H9 (cell line): ENCODE measurements around the gene QSER1. TPM values are rescaled to one million over a fixed set of nuclear protein-coding genes. Genes with fewer than 3 reads are reported as not detected.

Experiments
- DNase-seq: peaks from one replicate; pipeline ENCODE4 v3.0.0-alpha.2; 2017
- H2AFZ ChIP-seq: one replicate; pipeline ENCODE4 v1.6.1; 2013; ENCODE audit warnings: mild to moderate bottlenecking, low read length, control low read depth, moderate library complexity
- H2AK5ac ChIP-seq: 2 replicates; pipeline ENCODE4 v1.6.1; 2013; ENCODE audit warnings: low read length, control low read depth, mixed read lengths; ENCODE audit not compliant: insufficient read length
- H2BK120ac ChIP-seq: one replicate; pipeline ENCODE4 v1.6.1; 2013; ENCODE audit warnings: low read depth, mild to moderate bottlenecking, low read length, control low read depth, inconsistent platforms; ENCODE audit not compliant: poor library complexity, severe bottlenecking
- H2BK12ac ChIP-seq: 2 replicates; pipeline ENCODE4 v1.6.1; 2013; ENCODE audit warnings: low read length, control low read depth, mixed read lengths, low read depth; ENCODE audit not compliant: insufficient read length
- H2BK15ac ChIP-seq: 2 replicates; pipeline ENCODE4 v1.6.1; 2013; ENCODE audit warnings: low read depth, low read length, control low read depth
- H2BK20ac ChIP-seq: one replicate; pipeline ENCODE4 v1.6.1; 2013; ENCODE audit warnings: low read depth, mild to moderate bottlenecking, low read length, control low read depth, inconsistent platforms; ENCODE audit not compliant: poor library complexity, severe bottlenecking
- H2BK5ac ChIP-seq: 2 replicates; pipeline ENCODE4 v1.6.1; 2013; ENCODE audit warnings: low read length, control low read depth, mixed read lengths; ENCODE audit not compliant: insufficient read length
- H3K14ac ChIP-seq: 2 replicates; pipeline ENCODE4 v1.6.1; 2013; ENCODE audit warnings: low read length, control low read depth; ENCODE audit not compliant: insufficient read depth
- H3K18ac ChIP-seq: 2 replicates; pipeline ENCODE4 v1.6.1; 2013; ENCODE audit warnings: low read depth, mild to moderate bottlenecking, mixed read lengths, low read length, control low read depth; ENCODE audit not compliant: insufficient read length
- H3K23ac ChIP-seq: 2 replicates; pipeline ENCODE4 v1.6.1; 2013; ENCODE audit warnings: low read length, control low read depth, mixed read lengths, low read depth; ENCODE audit not compliant: insufficient read length
- H3K23me2 ChIP-seq: 2 replicates; pipeline ENCODE4 v1.6.1; 2013; ENCODE audit warnings: low read depth, mild to moderate bottlenecking, mixed read lengths, low read length, control low read depth; ENCODE audit not compliant: insufficient read length, poor library complexity, severe bottlenecking
- H3K27ac ChIP-seq: 2 replicates; pipeline ENCODE4 v1.5.1; 2013; ENCODE audit warnings: low read length, control low read depth, mixed read lengths, low read depth; ENCODE audit not compliant: insufficient read length
- H3K27me3 ChIP-seq: 2 replicates; pipeline ENCODE4 v1.6.1; 2013; ENCODE audit warnings: low read length, control low read depth, inconsistent platforms; ENCODE audit not compliant: insufficient read depth
- H3K4ac ChIP-seq: 2 replicates; pipeline ENCODE4 v1.6.1; 2013; ENCODE audit warnings: low read depth, mild to moderate bottlenecking, control low read depth, inconsistent platforms, low read length, moderate library complexity
- H3K4me1 ChIP-seq: 2 replicates; pipeline ENCODE4 v1.6.1; 2013; ENCODE audit warnings: low read length, control low read depth, inconsistent platforms; ENCODE audit not compliant: insufficient read depth
- H3K4me2 ChIP-seq: 2 replicates; pipeline ENCODE4 v1.6.1; 2013; ENCODE audit warnings: low read length, control low read depth, mixed read lengths; ENCODE audit not compliant: insufficient read length, insufficient read depth
- H3K56ac ChIP-seq: 2 replicates; pipeline ENCODE4 v1.6.1; 2013; ENCODE audit warnings: low read depth, mild to moderate bottlenecking, mixed read lengths, low read length, control low read depth; ENCODE audit not compliant: insufficient read length
- H3K79me1 ChIP-seq: 2 replicates; pipeline ENCODE4 v1.6.1; 2013; ENCODE audit warnings: low read depth, mild to moderate bottlenecking, moderate library complexity, low read length, control low read depth, inconsistent platforms; ENCODE audit not compliant: insufficient read depth, poor library complexity, severe bottlenecking
- H3K79me2 ChIP-seq: 2 replicates; pipeline ENCODE4 v1.6.1; 2013; ENCODE audit warnings: low read length, control low read depth, inconsistent platforms; ENCODE audit not compliant: insufficient read depth
- H3K9ac ChIP-seq: 2 replicates; pipeline ENCODE4 v1.6.1; 2013; ENCODE audit warnings: low read length, control low read depth, mixed read lengths; ENCODE audit not compliant: insufficient read length; ENCODE audit errors: extremely low read depth
- H3K9me3 ChIP-seq: one replicate; pipeline ENCODE4 v1.6.1; 2013; ENCODE audit warnings: low read depth, low read length, inconsistent platforms; ENCODE audit not compliant: control insufficient read depth
- H3T11ph ChIP-seq: one replicate; pipeline ENCODE4 v1.6.1; 2013; ENCODE audit warnings: mild to moderate bottlenecking, low read length, control low read depth, inconsistent platforms
- H4K20me1 ChIP-seq: one replicate; pipeline ENCODE4 v1.6.1; 2013; ENCODE audit not compliant: control insufficient read depth, insufficient read length, insufficient read depth
- H4K5ac ChIP-seq: 2 replicates; pipeline ENCODE4 v1.6.1; 2013; ENCODE audit warnings: low read depth, mild to moderate bottlenecking, mixed read lengths, low read length, control low read depth; ENCODE audit not compliant: insufficient read length
- H4K8ac ChIP-seq: replicated peaks from 2 replicates; pipeline ENCODE4 v1.6.1; 2013; ENCODE audit warnings: low read length, control low read depth, mixed read lengths, low read depth; ENCODE audit not compliant: insufficient read length
- H4K91ac ChIP-seq: 2 replicates; pipeline ENCODE4 v1.6.1; 2013; ENCODE audit warnings: low read depth, mild to moderate bottlenecking, moderate library complexity, mixed read lengths, low read length, control low read depth; ENCODE audit not compliant: insufficient read length
- H3K27ac Mint-ChIP-seq, 3 experiments: 2 replicates in 2 of 3; 3 replicates in 1 of 3; pipeline ENCODE4 v1.8.0; 2020 to 2021; ENCODE audit warnings: mixed read lengths in 3 of 3, mild to moderate bottlenecking in 1 of 3, moderate library complexity in 1 of 3
- H3K27me3 Mint-ChIP-seq: 2 replicates; pipeline ENCODE4 v1.8.0; 2021; ENCODE audit warnings: low read depth, mild to moderate bottlenecking, moderate library complexity, mixed read lengths
- H3K36me3 Mint-ChIP-seq, 3 experiments: 2 replicates in 2 of 3; 3 replicates in 1 of 3; pipeline ENCODE4 v1.8.0; 2020 to 2021; ENCODE audit warnings: low read depth in 3 of 3, mixed read lengths in 3 of 3; ENCODE audit not compliant: insufficient read depth in 1 of 3
- H3K4me1 Mint-ChIP-seq, 2 experiments: 2 replicates each; pipeline ENCODE4 v1.8.0; 2020; ENCODE audit warnings: mixed read lengths in 2 of 2
- H3K4me3 Mint-ChIP-seq, 2 experiments: 2 replicates in 1 of 2; 3 replicates in 1 of 2; pipeline ENCODE4 v1.8.0; 2020 to 2021; ENCODE audit warnings: mild to moderate bottlenecking in 2 of 2, mixed read lengths in 2 of 2, moderate library complexity in 1 of 2
- H3K9me3 Mint-ChIP-seq, 2 experiments: 2 replicates in 1 of 2; 3 replicates in 1 of 2; pipeline ENCODE4 v1.8.0; 2020; ENCODE audit warnings: mild to moderate bottlenecking in 2 of 2, mixed read lengths in 2 of 2, moderate library complexity in 1 of 2
- WGBS: extraction: QIAGEN DNeasy Blood & Tissue Kit; methylation state at CpG from one replicate; pipeline ENCODE4 v1.1.7; 2013; ENCODE audit warnings: missing lambda C conversion rate, low lambda C conversion rate, mixed read lengths; ENCODE audit not compliant: insufficient read length; ENCODE audit errors: extremely low coverage; 5-methylcytosine and 5-hydroxymethylcytosine counted together
- total RNA-seq: library from RNA; stranded (reverse); gene quantifications from 2 replicates; pipeline ENCODE4 v1.2.1, GENCODE V29; 2021
- TF ChIP-seq, protein P1 (sequence below): fragments of 200-600 bp; sonication (generic); conservative IDR thresholded peaks from 3 replicates; pipeline ENCODE4 v1.8.0; 2021; ENCODE audit warnings: antibody characterized with exemption, mild to moderate bottlenecking

Gene QSER1
- total RNA-seq, 1 experiment from 2014 or later = 139 TPM

DNA sequence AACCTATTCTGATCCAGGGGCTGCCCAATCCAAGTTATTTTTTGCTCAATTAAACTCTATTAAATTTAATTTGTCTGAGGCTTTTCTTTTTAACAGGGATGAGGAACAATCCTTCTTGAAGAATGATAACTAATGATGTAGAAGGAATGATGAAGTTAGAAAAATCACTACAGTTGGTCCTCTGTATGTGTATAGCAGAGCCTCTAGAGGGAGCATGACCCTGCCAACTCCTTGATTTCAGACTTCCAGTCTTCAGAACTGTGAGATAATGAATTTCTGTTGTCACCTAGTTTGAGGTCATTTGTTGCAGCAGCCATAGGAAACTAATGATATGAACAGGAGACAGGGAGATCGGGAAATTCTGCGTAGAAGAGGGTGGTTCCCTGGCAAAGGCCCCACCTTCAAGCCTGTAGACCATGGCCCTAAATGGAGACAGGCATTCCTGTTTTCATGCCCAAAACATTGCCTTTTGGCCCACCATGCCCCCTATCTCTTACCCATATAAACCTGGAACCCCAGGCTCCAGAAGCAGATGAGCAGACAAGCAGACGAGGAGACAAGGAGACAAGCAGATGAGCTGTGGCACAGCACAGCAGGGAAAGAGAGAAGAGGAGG, 7.7 kb upstream of the QSER1 start:
- H4K5ac ChIP-seq = no peak overlapping the region
- no peak overlapping the region for H3K9ac ChIP-seq
- H2BK15ac ChIP-seq = no peak overlapping the region
- no peak overlapping the region for H3T11ph ChIP-seq
- Mint-ChIP-seq H3K4me1 (peaks cover 21 to 25% of the 10 kb centered on the region in 2 experiments), H3K9me3 (peaks cover 25 to 29% of the 10 kb centered on the region in 2 experiments), H3K27ac (no peak overlapping the region; a peak in 2 of 7 replicates), H3K36me3 (peaks cover 12 to 30% (median 20%) of the 10 kb centered on the region in 3 experiments), H3K27me3 (no peaks in the 10 kb centered on the region), H3K4me3 (no peak overlapping the region)
- no peak overlapping the region for H3K27ac ChIP-seq
- H3K9me3 ChIP-seq = no peaks in the 10 kb centered on the region
- no peak overlapping the region for H4K8ac ChIP-seq
- DNase-seq = no peak
- H3K56ac ChIP-seq = no peak overlapping the region
- H3K27me3 ChIP-seq = no peaks in the 10 kb centered on the region
- no peak overlapping the region for H2AFZ ChIP-seq
- no peak overlapping the region for H3K4me2 ChIP-seq
- H3K23me2 ChIP-seq = no peaks in the 10 kb centered on the region
- WGBS = no CpG with 5 or more reads among the region's 3 CpGs
- H2AK5ac ChIP-seq = no peak overlapping the region
- no peak overlapping the region for H2BK20ac ChIP-seq
- no peak overlapping the region for H3K23ac ChIP-seq
- H2BK12ac ChIP-seq = no peak overlapping the region
- H3K79me1 ChIP-seq = no peaks in the 10 kb centered on the region
- H3K18ac ChIP-seq = no peak overlapping the region
- H3K79me2 ChIP-seq = no peaks in the 10 kb centered on the region; the same call in 1 of the 2 replicates
- TF ChIP-seq, protein P1, sequence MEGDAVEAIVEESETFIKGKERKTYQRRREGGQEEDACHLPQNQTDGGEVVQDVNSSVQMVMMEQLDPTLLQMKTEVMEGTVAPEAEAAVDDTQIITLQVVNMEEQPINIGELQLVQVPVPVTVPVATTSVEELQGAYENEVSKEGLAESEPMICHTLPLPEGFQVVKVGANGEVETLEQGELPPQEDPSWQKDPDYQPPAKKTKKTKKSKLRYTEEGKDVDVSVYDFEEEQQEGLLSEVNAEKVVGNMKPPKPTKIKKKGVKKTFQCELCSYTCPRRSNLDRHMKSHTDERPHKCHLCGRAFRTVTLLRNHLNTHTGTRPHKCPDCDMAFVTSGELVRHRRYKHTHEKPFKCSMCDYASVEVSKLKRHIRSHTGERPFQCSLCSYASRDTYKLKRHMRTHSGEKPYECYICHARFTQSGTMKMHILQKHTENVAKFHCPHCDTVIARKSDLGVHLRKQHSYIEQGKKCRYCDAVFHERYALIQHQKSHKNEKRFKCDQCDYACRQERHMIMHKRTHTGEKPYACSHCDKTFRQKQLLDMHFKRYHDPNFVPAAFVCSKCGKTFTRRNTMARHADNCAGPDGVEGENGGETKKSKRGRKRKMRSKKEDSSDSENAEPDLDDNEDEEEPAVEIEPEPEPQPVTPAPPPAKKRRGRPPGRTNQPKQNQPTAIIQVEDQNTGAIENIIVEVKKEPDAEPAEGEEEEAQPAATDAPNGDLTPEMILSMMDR = peak; percentile 74
- H4K20me1 ChIP-seq = no peaks in the 10 kb centered on the region
- H3K4ac ChIP-seq = no peak overlapping the region
- no peak overlapping the region for H2BK5ac ChIP-seq
- H3K14ac ChIP-seq = no peak overlapping the region
- no peaks in the 10 kb centered on the region; the same call in 1 of the 2 replicates for H3K4me1 ChIP-seq
- H2BK120ac ChIP-seq = no peak overlapping the region
- H4K91ac ChIP-seq = no peak overlapping the region
